Astrocyte (in vitro differentiated cells and primary cell): ENCODE measurements around the gene MASP1. TPM values are rescaled to one million over a fixed set of nuclear protein-coding genes. Genes with fewer than 3 reads are reported as not detected.
A peak's percentile ranks its signal among the peaks of the same experiment; 100 is the strongest.

Experiments used
- DNase-seq: peaks from one replicate; pipeline ENCODE4 v3.0.0-alpha.2; 2010; ENCODE audit warnings: low read depth
- FAIRE-seq: peaks from 2 replicates; lab custom pipeline; 2011; peaks lifted over from hg19 to GRCh38; lab: Jason Lieb, UNC
- H2AFZ ChIP-seq: 2 replicates; pipeline ENCODE4 v1.6.0; 2012; ENCODE audit warnings: low read depth, low read length, inconsistent platforms
- H3K27ac ChIP-seq: 2 replicates; pipeline ENCODE4 v1.5.1; 2011; ENCODE audit warnings: low read depth, low read length, inconsistent platforms
- H3K27me3 ChIP-seq: 2 replicates; pipeline ENCODE4 v1.6.0; 2011; ENCODE audit warnings: low read length, inconsistent platforms; ENCODE audit not compliant: insufficient read depth
- H3K36me3 ChIP-seq: 2 replicates; pipeline ENCODE4 v1.5.1; 2011; ENCODE audit warnings: low read length, inconsistent platforms; ENCODE audit not compliant: insufficient read depth
- H3K4me1 ChIP-seq: 2 replicates; pipeline ENCODE4 v1.5.1; 2011; ENCODE audit warnings: low read length, inconsistent platforms; ENCODE audit not compliant: insufficient read depth
- H3K4me2 ChIP-seq: 2 replicates; pipeline ENCODE4 v1.6.0; 2012; ENCODE audit warnings: low read length, inconsistent platforms
- H3K4me3 ChIP-seq: 2 replicates; pipeline ENCODE4 v1.5.1; 2011; ENCODE audit warnings: low read depth, mild to moderate bottlenecking, low read length, inconsistent platforms; ENCODE audit not compliant: insufficient read depth
- H3K79me2 ChIP-seq: 2 replicates; pipeline ENCODE4 v1.6.0; 2012; ENCODE audit warnings: mild to moderate bottlenecking, low read length, inconsistent platforms; ENCODE audit not compliant: insufficient read depth
- H3K9ac ChIP-seq: 2 replicates; pipeline ENCODE4 v1.6.0; 2012; ENCODE audit warnings: mild to moderate bottlenecking, low read length, inconsistent platforms
- H3K9me3 ChIP-seq: 2 replicates; pipeline ENCODE4 v1.5.1; 2012; ENCODE audit warnings: low read depth, mild to moderate bottlenecking, low read length, inconsistent platforms; ENCODE audit not compliant: insufficient read depth
- H4K20me1 ChIP-seq: 2 replicates; pipeline ENCODE4 v1.6.0; 2012; ENCODE audit warnings: low read length, inconsistent platforms; ENCODE audit not compliant: insufficient read depth
- H3K27ac Mint-ChIP-seq: one replicate; pipeline ENCODE4 v1.8.0; 2021; ENCODE audit warnings: mild to moderate bottlenecking, mixed read lengths; ENCODE audit not compliant: unreplicated experiment
- H3K27me3 Mint-ChIP-seq: one replicate; pipeline ENCODE4 v1.8.0; 2021; ENCODE audit warnings: low read depth, mixed read lengths; ENCODE audit not compliant: unreplicated experiment
- H3K36me3 Mint-ChIP-seq: one replicate; pipeline ENCODE4 v1.8.0; 2021; ENCODE audit warnings: low read depth, mixed read lengths; ENCODE audit not compliant: unreplicated experiment
- H3K4me1 Mint-ChIP-seq: one replicate; pipeline ENCODE4 v1.8.0; 2021; ENCODE audit warnings: low read depth, mixed read lengths; ENCODE audit not compliant: unreplicated experiment
- H3K4me3 Mint-ChIP-seq: one replicate; pipeline ENCODE4 v1.8.0; 2021; ENCODE audit warnings: mild to moderate bottlenecking, moderate library complexity, mixed read lengths; ENCODE audit not compliant: unreplicated experiment
- H3K9me3 Mint-ChIP-seq: one replicate; pipeline ENCODE4 v1.8.0; 2021; ENCODE audit warnings: mild to moderate bottlenecking, mixed read lengths; ENCODE audit not compliant: unreplicated experiment
- CTCF ChIP-seq: IDR thresholded peaks from 2 replicates; pipeline ENCODE4 v1.5.1; 2011; ENCODE audit warnings: low read depth, mild to moderate bottlenecking, inconsistent platforms, low read length, moderate library complexity; ENCODE audit not compliant: insufficient read depth
- EZH2 ChIP-seq: IDR thresholded peaks from 2 replicates; pipeline ENCODE4 v1.6.1; 2012; ENCODE audit warnings: mild to moderate bottlenecking, low read length, inconsistent platforms; ENCODE audit not compliant: insufficient read depth
- total RNA-seq: library from RNA; stranded (reverse); gene quantifications from 2 replicates; pipeline ENCODE4 v1.2.1, GENCODE V29; 2021

MASP1 gene
- total RNA-seq, 1 donor from 2014 or later = 0.79 TPM

- no peak overlapping the region for H3K9ac ChIP-seq
- H4K20me1 ChIP-seq = no peaks in the 10 kb centered on the region
- TF ChIP-seq EZH2 (no peak), CTCF (no peak)
- no peak overlapping the region for H3K4me3 Mint-ChIP-seq
- no peaks in the 10 kb centered on the region for H3K36me3 Mint-ChIP-seq
- no peaks in the 10 kb centered on the region for H3K36me3 ChIP-seq
- H3K4me1 ChIP-seq = no peaks in the 10 kb centered on the region
- peaks cover 3% of the 10 kb centered on the region for H3K4me1 Mint-ChIP-seq
- peaks cover 3% of the 10 kb centered on the region for H3K27me3 ChIP-seq
- no peak for DNase-seq
- H3K9me3 Mint-ChIP-seq = peaks cover 2% of the 10 kb centered on the region
- no peak overlapping the region for H3K4me3 ChIP-seq
- H3K27me3 Mint-ChIP-seq = peaks cover 2% of the 10 kb centered on the region
- H3K27ac ChIP-seq = no peak overlapping the region
- FAIRE-seq = no peak
- no peak overlapping the region for H3K4me2 ChIP-seq
- no peak overlapping the region for H2AFZ ChIP-seq
- H3K9me3 ChIP-seq = no peaks in the 10 kb centered on the region
- no peak overlapping the region for H3K27ac Mint-ChIP-seq
- H3K79me2 ChIP-seq = no peaks in the 10 kb centered on the region
These were observed 39.9 kb downstream of the MASP1 start for GRCh38 chr3:187251599-187251998.

- no peak for TF ChIP-seq CTCF
- no peak overlapping the region for H3K4me2 ChIP-seq
- no peaks in the 10 kb centered on the region for H3K36me3 ChIP-seq
- no peaks in the 10 kb centered on the region for H4K20me1 ChIP-seq
- H2AFZ ChIP-seq = no peak overlapping the region
- peaks cover 3% of the 10 kb centered on the region for H3K27me3 ChIP-seq
- H3K4me1 ChIP-seq = no peaks in the 10 kb centered on the region
- DNase-seq (no peak), FAIRE-seq (no peak)
- H3K4me1 Mint-ChIP-seq = peaks cover 3% of the 10 kb centered on the region
- no peaks in the 10 kb centered on the region for H3K9me3 ChIP-seq
- no peak overlapping the region for H3K4me3 Mint-ChIP-seq
- peaks cover 2% of the 10 kb centered on the region for H3K9me3 Mint-ChIP-seq
- no peaks in the 10 kb centered on the region for H3K79me2 ChIP-seq
- peaks cover 2% of the 10 kb centered on the region for H3K27me3 Mint-ChIP-seq
- H3K9ac ChIP-seq = no peak overlapping the region
- H3K27ac Mint-ChIP-seq = no peak overlapping the region
- H3K36me3 Mint-ChIP-seq = no peaks in the 10 kb centered on the region
- H3K4me3 ChIP-seq = no peak overlapping the region
- H3K27ac ChIP-seq = no peak overlapping the region
These were observed 44.1 kb downstream of the MASP1 start for GRCh38 chr3:187247398-187247797.

- no peaks in the 10 kb centered on the region for H3K36me3 ChIP-seq
- no peak overlapping the region for H3K4me3 Mint-ChIP-seq
These were observed 47.5 kb downstream of the MASP1 start for GRCh38 chr3:187243933-187244524.

More at GRCh38 chr3:187243933-187244524, 47.5 kb downstream of the MASP1 start:
- TF ChIP-seq CTCF = no peak
- no peak for TF ChIP-seq EZH2
- no peaks in the 10 kb centered on the region for H3K9me3 ChIP-seq
- H3K27me3 ChIP-seq = no peaks in the 10 kb centered on the region
- peak overlapping the region; percentile 16 for H2AFZ ChIP-seq
- no peak overlapping the region for H3K4me2 ChIP-seq
- FAIRE-seq = no peak
- H3K4me3 ChIP-seq = no peak overlapping the region
- no peaks in the 10 kb centered on the region for H3K79me2 ChIP-seq
- no peaks in the 10 kb centered on the region for H4K20me1 ChIP-seq
- H3K4me1 ChIP-seq = no peaks in the 10 kb centered on the region
- H3K4me1 Mint-ChIP-seq = peaks cover 3% of the 10 kb centered on the region
- H3K9ac ChIP-seq = no peak overlapping the region
- peaks cover 4% of the 10 kb centered on the region for H3K9me3 Mint-ChIP-seq
- H3K27me3 Mint-ChIP-seq = peaks cover 2% of the 10 kb centered on the region
- no peak for DNase-seq
- H3K27ac Mint-ChIP-seq = no peak overlapping the region
- no peak overlapping the region for H3K27ac ChIP-seq
- H3K36me3 Mint-ChIP-seq = no peaks in the 10 kb centered on the region
